Activated CD4-positive, alpha-beta memory T cell treated with anti-CD3 and anti-CD28 coated beads for 36 hours (primary cell): ENCODE results near the gene TBX4. TPM values are rescaled to one million over a fixed set of nuclear protein-coding genes. Genes with fewer than 3 reads are reported as not detected.

Experiments used
- CTCF ChIA-PET: fragments of 350-600 bp; sonication (Branson Sonifier 250); formaldehyde crosslinking; loops from one replicate; lab custom pipeline; 2021; ENCODE audit warnings: antibody characterized with exemption, inconsistent platforms; lab: Charles Lee
- POLR2A ChIA-PET: fragments of 350-600 bp; sonication (Branson Sonifier 250); formaldehyde crosslinking; loops from one replicate; lab custom pipeline; 2021; ENCODE audit warnings: antibody characterized with exemption; lab: Charles Lee
- DNase-seq: peaks from one replicate; pipeline ENCODE4 v3.0.0-alpha.2; 2020
- H3K27ac Mint-ChIP-seq: one replicate; pipeline ENCODE4 v1.8.0; 2021; ENCODE audit warnings: mixed read lengths
- H3K27me3 Mint-ChIP-seq: one replicate; pipeline ENCODE4 v1.8.0; 2021; ENCODE audit warnings: mixed read lengths
- H3K36me3 Mint-ChIP-seq: one replicate; pipeline ENCODE4 v1.8.0; 2021; ENCODE audit warnings: mixed read lengths
- H3K4me1 Mint-ChIP-seq: one replicate; pipeline ENCODE4 v1.8.0; 2021; ENCODE audit warnings: low read depth, mixed read lengths
- H3K4me3 Mint-ChIP-seq: one replicate; pipeline ENCODE4 v1.8.0; 2021; ENCODE audit warnings: mild to moderate bottlenecking, mixed read lengths
- H3K9me3 Mint-ChIP-seq: one replicate; pipeline ENCODE4 v1.8.0; 2021; ENCODE audit warnings: mixed read lengths
- intact Hi-C: fragments of 100-400 bp; cut with micrococcal nuclease; formaldehyde crosslinking; loops from one replicate; pipeline ENCODE4 v1.15.1; 2023
- total RNA-seq, 2 experiments: library from RNA; stranded (reverse); gene quantifications; one replicate each; pipeline ENCODE4 v1.2.3, GENCODE V29; 2021

TBX4 gene
- total RNA-seq, 2 experiments from 2014 or later: not detected

GRCh38 chr17:61457226-61457983, 5.2 kb downstream of the TBX4 start:
- intact Hi-C loops: no loop called here
- no peaks in the 10 kb centered on the region for H3K9me3 Mint-ChIP-seq
- H3K27ac Mint-ChIP-seq: no peak overlapping the region
- H3K4me1 Mint-ChIP-seq: peaks cover 34% of the 10 kb centered on the region
- H3K36me3 Mint-ChIP-seq: no peaks in the 10 kb centered on the region
- no peak for DNase-seq
- peak overlapping the region; percentile 34 for H3K4me3 Mint-ChIP-seq
- H3K27me3 Mint-ChIP-seq: peaks cover 81% of the 10 kb centered on the region
- ChIA-PET CTCF (interaction anchor here (1.0 kb wide), 1 partner anchor 45 kb away, joined by 3 read pairs; no protein-coding TSS in a partner anchor), POLR2A (no interaction called here)

- ChIA-PET POLR2A (no interaction called here), CTCF (no interaction called here)
- no peaks in the 10 kb centered on the region for H3K36me3 Mint-ChIP-seq
- H3K4me3 Mint-ChIP-seq: no peak overlapping the region
- peaks cover 80% of the 10 kb centered on the region for H3K27me3 Mint-ChIP-seq
- no peaks in the 10 kb centered on the region for H3K9me3 Mint-ChIP-seq
- intact Hi-C loops: no loop called here
- H3K4me1 Mint-ChIP-seq: peaks cover 34% of the 10 kb centered on the region
- no peak overlapping the region for H3K27ac Mint-ChIP-seq
- DNase-seq: no peak
Observed at GRCh38 chr17:61458000-61458399, 5.8 kb downstream of the TBX4 start.

- no peak overlapping the region for H3K27ac Mint-ChIP-seq
- H3K27me3 Mint-ChIP-seq: peaks cover 80% of the 10 kb centered on the region
- H3K36me3 Mint-ChIP-seq: no peaks in the 10 kb centered on the region
- no peak overlapping the region for H3K4me3 Mint-ChIP-seq
- no peaks in the 10 kb centered on the region for H3K9me3 Mint-ChIP-seq
- ChIA-PET POLR2A (no interaction called here), CTCF (interaction anchor here (1.7 kb wide), 1 partner anchor 48 kb away, joined by 3 read pairs; no protein-coding TSS in a partner anchor)
- no peak for DNase-seq
- peaks cover 32% of the 10 kb centered on the region for H3K4me1 Mint-ChIP-seq
- intact Hi-C loops: no loop called here
Observed at GRCh38 chr17:61458421-61459141, 6.4 kb downstream of the TBX4 start.

DNA sequence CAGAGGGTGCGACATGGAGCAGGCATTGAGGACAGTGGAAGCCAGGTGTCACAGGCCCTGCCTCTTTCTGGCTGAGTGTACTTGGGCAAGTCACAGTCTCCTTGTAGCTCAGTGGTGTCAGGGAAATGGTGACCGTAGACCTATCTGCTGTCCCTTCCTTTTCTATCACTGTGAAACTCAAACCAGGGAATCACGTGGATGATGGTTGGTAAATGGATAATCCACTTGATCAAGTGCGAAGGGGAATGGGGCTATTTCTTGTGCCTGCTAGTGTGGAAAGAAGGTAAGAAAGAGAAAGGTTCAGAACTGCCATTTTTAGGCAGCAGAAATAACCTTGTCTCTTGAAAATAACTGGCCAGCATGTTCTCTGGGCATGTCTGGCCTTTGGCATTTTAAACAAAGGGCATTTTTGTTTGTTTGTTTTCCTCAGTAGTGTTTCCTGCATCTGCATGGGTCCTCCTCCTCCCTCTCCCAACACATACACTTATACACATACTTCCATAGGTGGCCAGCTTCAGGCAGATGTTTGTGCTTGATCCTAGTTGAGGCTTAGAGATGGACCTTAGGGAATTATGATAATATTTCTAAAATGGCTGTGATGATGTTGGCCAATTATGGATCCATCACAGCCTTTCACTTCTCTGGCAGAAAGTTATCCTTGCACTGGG, 7.1 kb downstream of the TBX4 start:
- no peaks in the 10 kb centered on the region for H3K9me3 Mint-ChIP-seq
- intact Hi-C loops: no loop called here
- H3K27me3 Mint-ChIP-seq: peaks cover 73% of the 10 kb centered on the region
- no peak for DNase-seq
- ChIA-PET CTCF (interaction anchor here (1.7 kb wide), 1 partner anchor 49 kb away, joined by 3 read pairs; no protein-coding TSS in a partner anchor), POLR2A (no interaction called here)
- H3K36me3 Mint-ChIP-seq: no peaks in the 10 kb centered on the region
- H3K4me1 Mint-ChIP-seq: peaks cover 25% of the 10 kb centered on the region
- no peak overlapping the region for H3K4me3 Mint-ChIP-seq
- H3K27ac Mint-ChIP-seq: no peak overlapping the region

GRCh38 chr17:61459939-61460718, 7.9 kb downstream of the TBX4 start:
- ChIA-PET CTCF (interaction anchor here (0.7 to 1.7 kb wide), 2 partner anchors 43 to 50 kb away, joined by 3 read pairs; no protein-coding TSS in a partner anchor), POLR2A (no interaction called here)
- intact Hi-C loops: no loop called here
- Mint-ChIP-seq H3K27me3 (peaks cover 73% of the 10 kb centered on the region), H3K4me1 (peaks cover 23% of the 10 kb centered on the region), H3K27ac (no peak overlapping the region), H3K4me3 (no peak overlapping the region), H3K9me3 (no peaks in the 10 kb centered on the region), H3K36me3 (no peaks in the 10 kb centered on the region)
- no peak for DNase-seq

GRCh38 chr17:61460796-61461585, 8.8 kb downstream of the TBX4 start:
- ChIA-PET POLR2A (no interaction called here), CTCF (interaction anchor here (0.7 to 0.8 kb wide), 2 partner anchors 13 to 44 kb away, joined by 3 read pairs; no protein-coding TSS in a partner anchor)
- H3K9me3 Mint-ChIP-seq: no peaks in the 10 kb centered on the region
- intact Hi-C loops: no loop called here
- no peak overlapping the region for H3K27ac Mint-ChIP-seq
- H3K4me3 Mint-ChIP-seq: no peak overlapping the region
- H3K27me3 Mint-ChIP-seq: peaks cover 64% of the 10 kb centered on the region
- no peak for DNase-seq
- no peaks in the 10 kb centered on the region for H3K36me3 Mint-ChIP-seq
- peaks cover 20% of the 10 kb centered on the region for H3K4me1 Mint-ChIP-seq

GRCh38 chr17:61461586-61461966, 9.4 kb downstream of the TBX4 start:
- intact Hi-C loops: no loop called here
- ChIA-PET CTCF (interaction anchor here (0.8 kb wide), 1 partner anchor 12 kb away, joined by 3 read pairs; no protein-coding TSS in a partner anchor), POLR2A (no interaction called here)
- Mint-ChIP-seq H3K4me3 (no peak overlapping the region), H3K27me3 (peaks cover 64% of the 10 kb centered on the region), H3K4me1 (peaks cover 20% of the 10 kb centered on the region), H3K27ac (no peak overlapping the region), H3K36me3 (no peaks in the 10 kb centered on the region), H3K9me3 (no peaks in the 10 kb centered on the region)
- DNase-seq: no peak

DNA sequence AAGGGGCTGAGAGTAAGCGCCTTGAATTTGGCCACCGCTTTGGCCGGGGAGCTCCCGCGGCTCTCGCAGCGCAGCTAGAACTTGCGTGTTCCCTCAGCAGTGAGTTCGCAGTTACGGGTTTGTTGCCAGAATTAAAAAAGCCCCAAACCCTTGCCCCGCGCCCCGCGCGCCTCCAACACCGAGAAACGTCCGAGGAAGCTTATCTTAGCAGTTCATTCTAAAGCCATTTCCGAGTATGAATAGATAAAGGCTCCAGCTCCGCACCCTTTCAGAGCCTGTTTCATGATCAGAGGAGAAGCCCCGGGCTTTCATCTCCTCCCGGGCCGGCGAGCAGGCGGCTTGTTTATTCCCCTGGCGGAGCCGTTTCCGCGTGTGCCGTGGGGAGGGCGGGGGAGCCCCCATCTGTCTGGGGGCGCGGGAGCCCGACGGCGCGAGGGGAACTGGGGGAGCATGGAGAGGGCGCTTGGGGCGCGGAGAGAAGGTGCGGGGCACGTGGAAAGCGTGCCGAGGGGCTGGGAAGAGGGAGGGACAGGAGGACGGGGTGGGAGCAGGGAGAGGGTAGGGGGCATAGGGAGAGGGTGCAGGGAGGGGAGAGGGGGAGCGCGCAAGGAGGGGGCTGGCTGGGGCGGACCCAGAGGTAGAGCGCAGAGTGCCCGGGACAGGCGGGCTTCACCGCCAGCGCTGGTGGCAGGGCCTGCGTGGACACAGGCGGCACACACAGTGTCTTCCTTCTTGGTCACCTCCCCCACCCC, 9.9 kb downstream of the TBX4 start:
- ChIA-PET POLR2A (no interaction called here), CTCF (interaction anchor here (0.8 kb wide), 1 partner anchor 12 kb away, joined by 3 read pairs; no protein-coding TSS in a partner anchor)
- H3K27me3 Mint-ChIP-seq: peaks cover 61% of the 10 kb centered on the region
- intact Hi-C loops: no loop called here
- no peak overlapping the region for H3K4me3 Mint-ChIP-seq
- H3K4me1 Mint-ChIP-seq: peaks cover 17% of the 10 kb centered on the region
- no peak overlapping the region for H3K27ac Mint-ChIP-seq
- no peaks in the 10 kb centered on the region for H3K36me3 Mint-ChIP-seq
- H3K9me3 Mint-ChIP-seq: no peaks in the 10 kb centered on the region
- DNase-seq: no peak

DNA sequence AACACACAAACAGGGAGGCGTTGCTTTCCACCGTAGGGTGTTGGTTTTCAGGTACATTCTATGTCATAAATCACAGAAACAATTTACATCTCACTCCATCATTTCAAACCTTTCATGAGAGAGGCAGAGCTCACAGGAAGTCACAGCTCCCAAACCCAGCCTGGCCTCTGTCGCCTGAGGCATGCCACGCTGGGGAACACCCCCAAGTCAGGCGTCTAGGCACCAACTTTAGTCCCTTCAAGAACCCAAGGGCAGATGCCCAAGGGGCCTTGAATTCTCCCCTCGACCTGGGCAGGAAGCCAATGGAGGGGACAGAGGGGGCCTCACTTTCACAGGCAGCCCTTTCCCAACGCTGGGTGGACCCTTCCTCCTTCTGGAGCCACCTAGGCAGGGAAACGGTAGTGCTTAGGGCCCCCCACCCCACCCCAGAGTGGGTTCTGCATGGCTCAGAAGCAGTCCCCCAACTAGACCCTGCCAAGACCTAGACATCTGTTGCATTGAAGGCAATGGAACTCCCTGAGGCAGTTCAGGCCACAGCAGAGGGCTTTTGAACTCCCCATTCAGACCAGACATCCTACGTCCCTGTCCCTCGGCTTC, 10.6 kb downstream of the TBX4 start:
- Mint-ChIP-seq H3K4me1 (peaks cover 13% of the 10 kb centered on the region), H3K27me3 (peaks cover 57% of the 10 kb centered on the region)
- DNase-seq: no peak

GRCh38 chr17:61463316-61464129, 11.3 kb downstream of the TBX4 start:
- ChIA-PET POLR2A (no interaction called here), CTCF (no interaction called here)
- Mint-ChIP-seq H3K4me3 (no peak overlapping the region), H3K27me3 (peaks cover 49% of the 10 kb centered on the region), H3K4me1 (peaks cover 11% of the 10 kb centered on the region), H3K36me3 (no peaks in the 10 kb centered on the region), H3K9me3 (no peaks in the 10 kb centered on the region), H3K27ac (no peak overlapping the region)
- intact Hi-C loops: no loop called here
- DNase-seq: no peak

More for the DNA sequence above, 10.6 kb downstream of the TBX4 start:
- no peak overlapping the region for H3K4me3 Mint-ChIP-seq
- no peaks in the 10 kb centered on the region for H3K36me3 Mint-ChIP-seq
- intact Hi-C loops: no loop called here
- H3K9me3 Mint-ChIP-seq: no peaks in the 10 kb centered on the region
- CTCF ChIA-PET: no interaction called here
- POLR2A ChIA-PET: no interaction called here
- H3K27ac Mint-ChIP-seq: no peak overlapping the region
